Measurements from ENCODE around the gene MTR. TPM values are rescaled to one million over a fixed set of nuclear protein-coding genes. Genes with fewer than 3 reads are reported as not detected.
"Not testable (repeated sequence)": the region's sequence is repeated elsewhere in the genome, so short reads cannot be mapped to it uniquely, and the experiment has no call there.

Gene MTR
- total RNA-seq, 2 donors from 2014 or later = 44.2 to 47.6 TPM

DNA sequence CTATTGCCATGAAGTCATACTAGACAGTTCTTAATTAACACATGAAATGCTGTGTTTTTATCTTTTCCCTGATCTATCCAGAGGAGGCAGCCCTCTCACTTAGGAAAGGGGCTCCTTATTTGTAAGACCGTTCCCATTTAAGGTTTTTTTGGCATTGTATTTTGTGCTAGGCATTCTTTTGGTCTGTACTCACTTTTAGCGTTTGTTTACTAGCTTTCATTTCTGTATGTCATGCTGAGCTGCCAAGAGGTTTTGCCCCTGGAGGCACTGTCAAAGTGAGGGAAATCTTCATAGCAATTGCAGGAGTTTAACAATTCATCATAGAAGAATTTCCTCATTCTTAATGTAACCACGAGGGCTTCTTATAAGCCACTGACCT is 59.5 kb downstream of the MTR start:
- no peak for DNase-seq (ENCODE audit: low spot score)
- intact Hi-C loops (cut with DNase I) = no loop called here

DNA sequence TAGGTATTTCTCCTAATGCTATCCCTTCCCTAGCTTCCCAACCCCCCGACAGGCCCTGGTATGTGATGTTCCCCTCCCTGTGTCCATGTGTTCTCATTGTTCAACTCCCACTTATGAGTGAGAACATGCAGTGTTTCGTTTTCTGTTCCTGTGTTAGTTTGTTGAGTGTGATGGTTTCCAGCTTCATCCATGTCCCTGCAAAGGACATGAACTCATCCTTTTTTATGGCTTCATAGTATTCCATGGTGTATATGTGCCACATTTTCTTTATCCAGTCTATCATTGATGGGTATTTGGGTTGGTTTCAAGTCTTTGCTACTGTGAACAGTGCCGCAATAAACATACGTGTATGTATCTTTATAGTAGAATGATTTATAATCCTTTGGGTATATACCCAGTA is 61.6 kb downstream of the MTR start:
- DNase-seq (ENCODE audit: low spot score); intact Hi-C loops (cut with DNase I): not testable (repeated sequence)

DNA sequence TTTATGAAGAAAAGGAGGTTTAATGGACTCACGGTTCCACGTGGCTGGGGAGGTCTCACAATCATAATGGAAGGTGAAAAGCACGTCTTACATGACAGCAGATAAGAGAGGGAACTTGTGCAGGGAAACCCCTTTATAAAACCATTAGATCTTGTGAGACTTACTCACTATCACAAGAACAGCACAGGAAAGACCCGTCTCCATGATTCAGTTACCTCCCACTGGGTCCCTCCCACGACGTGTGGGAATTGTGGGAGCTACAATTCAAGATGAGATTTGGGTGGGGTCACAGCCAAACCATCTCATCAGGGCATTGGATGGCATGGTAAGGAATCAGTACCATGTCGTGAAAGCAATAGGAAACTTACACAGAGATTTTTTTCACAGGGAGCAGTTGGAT is 63.1 kb downstream of the MTR start:
- DNase-seq (ENCODE audit: low spot score) = no peak
- intact Hi-C loops (cut with DNase I) = no loop called here

DNA sequence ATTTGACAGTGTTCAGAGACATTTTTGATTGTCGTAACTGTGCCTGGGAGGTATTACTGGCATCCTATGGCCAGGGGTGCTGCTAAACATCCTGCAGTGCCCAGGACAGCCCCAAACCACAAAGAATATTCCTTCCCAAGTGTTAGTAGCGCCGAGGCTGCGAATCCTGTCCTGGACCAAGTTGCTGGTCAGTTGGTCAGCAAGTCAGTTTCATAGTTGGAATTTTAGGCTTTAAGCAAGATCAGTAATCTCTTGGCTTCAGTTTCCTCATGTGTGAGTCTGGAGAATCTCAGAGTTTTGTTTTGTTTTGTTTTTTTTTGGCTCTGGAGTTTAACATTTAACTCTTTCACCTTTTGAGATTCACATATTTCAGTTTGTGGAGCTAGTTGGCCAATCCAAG is 65.0 kb downstream of the MTR start:
- intact Hi-C loops (cut with DNase I) = loop anchor here in 1 of 2 donors (10.0 kb wide), 1 partner anchor 755 kb away; no protein-coding TSS in a partner anchor
- DNase-seq (ENCODE audit: low spot score) = no peak

DNA sequence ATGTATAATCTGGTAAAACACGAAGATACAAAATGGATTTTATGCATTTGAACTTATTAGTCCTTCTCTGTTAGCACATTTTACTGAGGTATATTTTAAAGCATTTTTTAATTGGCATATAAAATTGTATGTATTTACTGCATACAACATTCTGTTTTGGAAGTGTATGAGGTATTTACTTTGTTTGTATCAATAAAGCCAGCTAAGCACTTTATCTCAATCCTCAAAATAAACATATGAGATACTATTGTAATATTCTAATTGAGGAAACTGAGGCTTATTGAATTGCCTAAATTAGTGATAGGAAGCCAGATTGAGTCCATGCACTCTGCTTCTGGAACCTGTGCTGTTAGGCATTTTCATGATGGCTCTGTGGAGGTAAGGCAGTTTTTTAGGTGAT is 65.6 kb downstream of the MTR start:
- intact Hi-C loops (cut with DNase I) = loop anchor here in 1 of 2 donors (10.0 kb wide), 1 partner anchor 756 kb away; no protein-coding TSS in a partner anchor
- no peak for DNase-seq (ENCODE audit: low spot score)

DNA sequence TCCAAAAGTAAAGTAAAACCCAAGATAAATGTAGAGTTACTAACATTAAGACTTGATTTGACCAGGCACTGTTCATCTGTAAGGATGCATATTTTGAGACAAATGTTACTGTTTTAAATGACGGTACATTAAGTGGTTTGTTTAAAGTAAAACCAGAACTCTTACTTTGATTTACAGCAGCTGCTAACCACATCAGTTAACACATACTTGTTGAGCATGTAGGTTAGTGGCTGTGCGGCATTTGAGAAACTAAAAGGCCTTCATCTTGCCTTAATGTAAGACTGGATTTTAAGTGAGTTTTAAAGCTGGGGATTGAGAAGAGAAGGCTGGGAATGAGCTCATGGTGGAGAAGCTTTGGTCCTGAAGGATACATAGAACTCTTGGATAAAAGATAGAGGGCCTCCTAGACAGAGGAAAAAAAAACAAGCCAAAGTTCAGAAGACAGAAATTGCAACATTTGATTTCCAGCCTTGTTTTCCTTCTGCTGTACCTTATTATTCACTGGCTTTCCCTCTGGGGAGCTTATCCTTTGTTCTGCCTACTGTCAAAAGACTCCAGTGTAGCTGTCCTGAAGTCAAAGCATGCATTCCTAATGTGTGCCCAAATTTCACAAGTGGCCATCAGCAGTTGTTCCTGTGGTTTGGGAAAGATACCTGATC is 66.6 kb downstream of the MTR start:
- no peak for DNase-seq (ENCODE audit: low spot score)
- intact Hi-C loops (cut with DNase I) = loop anchor here in 1 of 2 donors (10.0 kb wide), 1 partner anchor 757 kb away; no protein-coding TSS in a partner anchor

DNA sequence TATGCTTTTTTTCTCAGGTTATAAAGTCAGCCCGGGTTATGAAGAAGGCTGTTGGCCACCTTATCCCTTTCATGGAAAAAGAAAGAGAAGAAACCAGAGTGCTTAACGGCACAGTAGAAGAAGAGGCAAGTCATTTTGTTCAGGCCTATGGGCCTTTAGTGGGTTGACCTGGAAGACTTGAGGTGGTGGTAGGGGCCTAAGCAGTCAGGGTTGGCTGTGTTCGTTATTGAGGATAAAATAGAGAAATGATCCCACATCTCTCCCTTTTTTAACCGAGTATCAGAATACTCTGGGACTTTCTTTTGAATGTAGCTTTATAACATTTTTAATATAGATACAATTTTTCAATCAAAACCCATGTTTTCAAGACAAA is 67.1 kb downstream of the MTR start:
- intact Hi-C loops (cut with DNase I) = loop anchor here in 1 of 2 donors (10.0 kb wide), 1 partner anchor 757 kb away; no protein-coding TSS in a partner anchor
- no peak for DNase-seq (ENCODE audit: low spot score)

DNA sequence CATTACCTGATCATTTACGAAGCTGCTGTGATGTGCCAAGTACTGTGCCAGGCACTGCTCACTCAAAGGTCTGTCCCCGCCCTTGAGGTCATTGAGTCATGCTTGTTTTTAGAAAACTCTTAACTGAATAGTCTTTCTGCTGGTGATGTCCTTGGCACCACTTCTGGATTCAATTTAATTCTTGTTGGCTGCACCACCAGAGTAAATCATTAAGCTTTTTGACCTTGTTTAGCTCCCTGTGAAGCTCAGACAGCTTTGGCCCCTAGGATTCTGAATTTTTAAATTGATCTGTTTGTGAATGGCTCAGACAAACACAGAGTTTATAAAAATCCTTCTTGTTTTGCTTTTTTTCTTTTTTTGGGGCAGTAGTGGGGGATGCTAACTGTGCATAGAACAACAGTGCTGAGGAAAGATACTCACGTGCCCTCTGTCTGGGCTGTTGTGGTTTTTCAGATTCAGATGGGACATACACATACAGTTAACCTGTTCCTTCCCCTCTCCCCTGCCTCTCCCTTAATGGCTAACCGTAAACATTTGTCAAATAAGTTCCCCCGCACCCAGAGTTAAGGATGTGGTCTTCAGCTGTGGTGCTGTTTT is 67.6 kb downstream of the MTR start:
- intact Hi-C loops (cut with DNase I) = loop anchor here in 1 of 2 donors (10.0 kb wide), 1 partner anchor 758 kb away; no protein-coding TSS in a partner anchor
- no peak for DNase-seq (ENCODE audit: low spot score)

DNA sequence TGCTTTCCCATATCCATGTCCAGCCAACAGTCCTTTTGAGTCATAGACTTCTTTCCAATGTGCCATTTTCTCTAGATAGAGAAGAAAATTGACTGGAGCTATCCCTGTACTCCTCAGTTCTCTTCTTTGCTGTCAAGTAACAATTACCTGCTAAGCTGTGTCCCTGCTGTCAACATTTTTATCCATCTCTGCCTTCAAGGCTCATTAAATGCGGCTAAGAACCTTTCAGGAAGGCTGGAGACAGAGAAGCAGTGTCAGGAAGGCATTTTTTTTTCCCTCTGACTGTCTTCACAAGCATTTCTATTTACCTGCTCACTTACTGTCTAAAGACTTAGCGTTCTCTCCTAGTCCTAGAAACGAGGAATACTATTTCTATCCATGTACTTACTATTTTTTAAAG is 69.1 kb downstream of the MTR start:
- no peak for DNase-seq (ENCODE audit: low spot score)
- intact Hi-C loops (cut with DNase I) = loop anchor here in 1 of 2 donors (10.0 kb wide), 1 partner anchor 759 kb away; no protein-coding TSS in a partner anchor

DNA sequence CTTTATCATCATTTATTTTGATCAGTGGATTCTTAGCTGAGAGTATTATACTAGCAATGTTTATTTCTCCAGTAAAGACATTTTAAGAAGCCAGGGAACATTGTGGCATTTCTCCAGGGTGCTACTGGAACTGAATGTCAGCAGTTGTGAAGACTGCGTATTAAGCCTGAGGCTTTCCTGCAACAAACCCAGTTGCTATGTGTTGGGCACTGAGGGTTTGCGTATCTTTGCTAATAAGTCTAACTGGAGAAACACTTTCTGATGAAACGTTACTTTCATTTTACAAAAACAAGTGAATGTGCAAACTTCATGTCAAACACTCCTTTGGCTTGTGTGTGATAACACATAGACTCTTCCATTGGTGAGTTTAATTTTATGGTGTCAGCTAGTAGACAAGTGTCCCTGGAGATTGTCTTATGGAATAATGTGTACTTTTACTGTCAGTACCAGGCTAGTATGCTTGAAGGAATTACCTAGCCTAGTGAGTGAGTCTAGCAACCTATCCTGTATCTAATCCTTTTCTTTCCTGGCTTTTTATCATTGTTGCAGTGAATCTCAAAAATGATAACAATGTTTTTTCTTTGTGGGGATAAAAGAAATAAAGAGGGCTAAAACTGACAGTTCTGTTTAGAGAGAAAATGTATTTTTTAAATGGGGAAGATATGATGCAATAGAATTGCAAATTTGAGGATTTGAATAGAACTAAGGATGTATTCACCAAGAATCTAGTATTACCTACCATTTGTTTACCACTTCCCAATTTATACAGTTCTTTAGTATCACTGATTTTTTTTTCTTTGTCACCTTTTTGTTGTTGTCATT is 70.1 kb downstream of the MTR start:
- no peak for DNase-seq (ENCODE audit: low spot score)
- intact Hi-C loops (cut with DNase I) = loop anchor here in 1 of 2 donors (10.0 kb wide), 1 partner anchor 760 kb away; no protein-coding TSS in a partner anchor

DNA sequence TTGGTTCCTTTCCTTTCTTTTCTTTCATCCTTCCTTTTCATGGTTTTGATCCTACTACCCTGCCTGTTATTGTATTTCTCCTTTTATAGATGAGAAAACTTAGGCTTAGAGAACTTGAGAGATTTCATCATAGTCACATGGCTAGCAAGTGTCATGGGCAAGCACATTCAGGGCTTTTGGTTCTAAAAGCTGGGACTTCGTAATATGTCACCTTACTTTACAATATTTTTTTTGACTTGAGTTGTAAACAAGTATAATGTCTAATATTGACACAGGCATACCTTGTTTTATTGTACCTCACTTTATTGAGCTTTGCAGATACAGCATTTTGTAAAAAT is 70.7 kb downstream of the MTR start:
- DNase-seq (ENCODE audit: low spot score) = no peak
- intact Hi-C loops (cut with DNase I) = loop anchor here in 1 of 2 donors (10.0 kb wide), 1 partner anchor 761 kb away; no protein-coding TSS in a partner anchor

DNA sequence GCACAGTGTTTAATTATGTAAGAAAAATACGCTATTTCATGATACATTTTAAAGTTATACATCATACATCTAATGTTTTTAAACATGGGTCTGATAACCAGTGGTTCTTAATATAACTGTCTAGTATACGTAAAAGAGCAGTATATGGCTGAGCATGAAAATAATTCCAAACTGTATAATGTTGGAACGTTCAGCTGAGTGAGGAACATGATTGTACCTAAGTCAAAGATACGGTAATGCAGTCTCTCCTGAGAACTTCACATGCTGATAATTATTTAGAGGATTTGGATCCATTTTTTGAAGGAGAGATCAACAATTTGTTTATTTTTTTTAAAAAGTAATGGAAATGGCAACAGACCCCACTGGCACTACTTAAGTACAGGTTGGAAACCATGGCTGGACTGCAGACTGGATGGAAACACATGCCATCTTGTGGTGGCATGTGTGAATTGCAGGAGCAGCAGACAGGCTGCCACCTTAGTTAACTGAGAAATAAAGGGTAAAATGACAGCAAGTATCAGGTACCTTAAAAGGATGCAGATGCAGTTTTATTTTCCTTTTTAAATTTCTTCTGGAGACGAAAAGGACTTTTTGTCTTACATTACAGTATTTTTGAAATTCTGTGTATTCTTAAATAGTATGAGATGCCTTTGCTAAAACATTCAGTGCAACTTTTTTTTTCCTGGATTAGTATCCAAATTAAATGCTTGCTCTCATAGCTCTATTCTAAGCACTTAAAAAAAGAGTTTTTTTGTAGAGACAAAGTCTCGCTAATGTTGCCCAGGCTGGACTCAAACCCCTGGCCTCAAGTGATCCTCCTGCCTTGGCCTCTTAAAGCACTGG is 73.8 kb downstream of the MTR start:
- DNase-seq (ENCODE audit: low spot score) = no peak
- intact Hi-C loops (cut with DNase I) = loop anchor here in 1 of 2 donors (10.0 kb wide), 1 partner anchor 764 kb away; no protein-coding TSS in a partner anchor

DNA sequence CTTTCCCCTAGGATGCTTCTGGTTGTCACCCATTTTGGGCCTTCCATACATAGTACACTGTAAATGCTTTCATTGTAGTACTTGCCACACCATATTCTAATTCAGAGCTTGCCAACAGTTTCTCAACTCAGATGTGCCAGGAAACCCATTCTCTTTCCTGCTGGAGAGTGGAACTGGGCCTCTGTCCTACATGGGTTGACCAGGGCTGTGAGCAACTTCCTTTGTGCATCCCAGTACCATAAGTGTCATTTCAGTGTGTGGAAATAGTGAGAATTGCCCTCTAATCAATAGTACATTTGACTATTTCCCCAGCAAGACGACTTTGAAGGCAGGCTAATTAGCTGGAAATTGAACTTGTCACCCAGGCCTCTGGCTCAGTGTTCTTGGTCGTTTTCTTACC is 74.8 kb downstream of the MTR start:
- DNase-seq (ENCODE audit: low spot score) = no peak
- intact Hi-C loops (cut with DNase I) = loop anchor here in 1 of 2 donors (10.0 kb wide), 1 partner anchor 765 kb away; no protein-coding TSS in a partner anchor

DNA sequence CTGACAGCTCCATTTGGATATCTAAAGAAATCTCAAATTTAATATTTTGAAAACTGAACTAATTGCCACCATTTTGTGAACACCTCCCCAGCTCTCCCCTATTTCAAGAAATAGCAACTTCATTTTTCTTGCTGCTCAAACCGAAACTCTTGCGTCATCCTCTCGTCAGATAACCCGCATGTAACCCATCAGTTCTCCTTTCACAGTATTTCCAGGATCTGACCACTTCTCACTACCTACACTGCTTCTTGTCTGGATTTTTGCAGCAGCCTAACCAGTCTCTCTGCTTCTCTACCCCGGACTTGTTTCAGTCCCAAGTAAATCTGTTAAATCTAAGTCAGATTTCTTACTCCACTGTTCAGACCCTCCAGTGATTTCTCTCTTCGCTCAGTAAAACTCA is 75.6 kb downstream of the MTR start:
- intact Hi-C loops (cut with DNase I) = no loop called here
- no peak for DNase-seq (ENCODE audit: low spot score)

DNA sequence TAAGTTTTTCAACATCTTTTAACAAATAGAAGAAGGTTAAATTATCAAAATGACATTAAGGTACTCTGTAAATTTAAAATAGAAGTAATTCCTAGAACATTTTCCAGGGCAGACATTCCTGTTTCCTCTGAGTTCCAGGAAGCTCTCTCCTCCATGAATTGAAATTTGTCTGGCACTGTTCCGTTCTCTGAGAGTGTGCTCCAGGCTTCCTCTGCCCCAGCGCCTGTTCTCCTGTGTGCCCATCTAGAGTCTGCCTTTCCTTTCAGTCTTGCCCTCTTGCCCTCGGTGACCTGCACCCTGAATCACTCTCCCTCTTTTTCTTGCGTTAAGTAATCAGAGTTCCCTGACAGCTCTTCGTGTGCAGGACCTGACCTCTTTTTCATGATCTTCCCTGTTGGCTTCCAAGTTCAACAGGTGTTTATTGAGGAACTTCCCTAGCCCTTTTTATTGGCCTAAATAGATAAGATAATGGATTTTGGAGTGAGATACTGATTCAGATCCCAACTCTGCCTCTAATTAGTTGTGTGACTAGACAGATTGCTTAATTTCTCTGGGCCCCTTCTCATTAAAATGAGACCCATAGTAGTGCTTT is 77.1 kb downstream of the MTR start:
- no peak for DNase-seq (ENCODE audit: low spot score)
- intact Hi-C loops (cut with DNase I) = no loop called here

DNA sequence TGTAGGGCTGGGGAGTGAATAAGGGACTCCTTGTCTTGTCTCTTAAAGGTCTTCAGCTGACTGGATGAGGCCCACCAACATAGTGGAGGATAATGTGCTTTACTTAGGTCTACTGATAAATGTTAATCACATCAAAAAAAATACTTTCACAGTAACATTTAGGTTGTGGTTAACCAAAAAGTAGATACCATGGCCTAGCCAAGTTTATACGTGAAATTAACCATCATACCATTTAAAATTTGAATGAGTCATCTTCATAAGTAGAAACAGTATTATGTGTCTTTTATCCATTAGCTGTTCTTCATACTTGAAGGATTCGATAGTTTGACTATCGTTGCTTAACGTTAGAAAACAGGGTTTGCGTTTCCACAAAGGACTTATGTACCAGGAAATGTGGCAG is 80.9 kb downstream of the MTR start:
- DNase-seq (ENCODE audit: low spot score) = no peak
- intact Hi-C loops (cut with DNase I) = no loop called here

DNA sequence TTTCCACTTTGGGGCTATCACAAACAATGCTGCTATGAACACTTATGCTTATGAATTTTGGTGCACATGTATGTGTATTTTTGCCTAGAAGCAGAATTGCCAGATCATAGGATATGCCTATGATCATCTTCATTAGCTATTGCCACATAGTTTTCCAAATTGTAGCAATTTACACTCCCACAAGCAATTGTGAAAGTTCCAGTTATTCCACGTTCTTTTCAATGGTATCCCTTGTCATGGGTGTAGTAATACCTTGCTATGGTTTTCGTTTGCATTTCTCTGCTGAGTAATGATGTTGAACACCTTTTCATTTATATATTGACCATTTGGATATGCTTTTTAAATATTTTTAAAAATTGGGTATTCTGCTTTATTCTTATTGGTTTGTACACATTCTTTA is 82.6 kb downstream of the MTR start:
- no peak for DNase-seq (ENCODE audit: low spot score)
- intact Hi-C loops (cut with DNase I) = no loop called here

DNA sequence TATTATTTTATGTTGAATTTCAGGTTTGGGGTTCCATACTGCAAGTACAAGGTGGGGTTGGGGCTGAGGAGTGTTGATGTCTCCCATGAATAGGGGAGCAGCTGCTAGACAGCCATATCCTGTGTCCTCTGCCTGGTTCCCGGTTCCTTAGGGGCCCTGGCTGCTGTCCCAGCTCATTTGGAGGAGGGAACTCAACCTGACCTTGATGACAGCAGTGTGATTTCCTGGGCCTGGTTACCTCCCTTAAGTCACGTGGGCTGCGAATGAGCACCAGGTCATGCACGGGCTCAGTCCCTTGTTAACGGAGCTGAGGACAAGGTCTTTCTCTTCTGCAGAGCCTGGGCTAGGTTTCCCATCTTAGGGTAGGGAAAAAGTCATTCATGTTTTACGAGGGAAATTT is 85.1 kb downstream of the MTR start:
- intact Hi-C loops (cut with DNase I) = no loop called here

DNA sequence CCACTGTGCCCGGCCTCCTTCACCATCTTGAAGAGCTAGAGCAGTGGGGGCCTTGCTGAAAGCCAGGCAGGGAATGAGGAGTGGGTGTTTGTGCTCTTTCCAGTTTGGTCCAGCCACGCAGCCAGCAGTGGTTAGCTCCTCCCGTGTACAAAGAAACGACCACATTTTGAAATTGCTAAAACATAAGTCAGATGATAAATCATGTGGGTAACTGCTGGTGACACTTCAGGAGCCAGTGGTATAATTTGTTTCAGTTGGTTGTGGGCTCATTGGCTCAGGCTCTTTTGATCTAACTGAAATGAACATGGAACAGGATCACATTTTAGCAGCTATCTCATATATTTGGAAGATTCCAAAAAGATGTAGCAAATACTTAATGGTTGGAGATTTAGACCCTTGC is 87.6 kb downstream of the MTR start:
- DNase-seq (ENCODE audit: low spot score) = no peak
- intact Hi-C loops (cut with DNase I) = no loop called here

More for the DNA sequence above, 85.1 kb downstream of the MTR start:
- DNase-seq (ENCODE audit: low spot score) = no peak
